ENCODE measurements around the gene MRPL14. TPM values are rescaled to one million over a fixed set of nuclear protein-coding genes. Genes with fewer than 3 reads are reported as not detected.
"Not testable (repeated sequence)": the region's sequence is repeated elsewhere in the genome, so short reads cannot be mapped to it uniquely, and the experiment has no call there.

The MRPL14 gene
- total and polyA plus RNA-seq, 3 donors from 2014 or later: 47.6 to 86.5 (median 53.5) TPM

GRCh38 chr6:44100088-44100550 is 27.1 kb downstream of the MRPL14 start:
- DNase-seq: peak; percentile 56
- Histone ChIP-seq H3K27ac (no peak overlapping the region), H3K27me3 (no peaks in the 10 kb centered on the region), H3K9me3 (no peaks in the 10 kb centered on the region), H3K4me3 (no peak overlapping the region), H3K4me1 (peaks cover 6% of the 10 kb centered on the region), H3K36me3 (ENCODE audit: low read depth, missing control alignments) (no peaks in the 10 kb centered on the region)
- intact Hi-C loops (cut with DNase I; ENCODE audit: low total_unique reads): no loop called here
- TF ChIP-seq, protein P1, sequence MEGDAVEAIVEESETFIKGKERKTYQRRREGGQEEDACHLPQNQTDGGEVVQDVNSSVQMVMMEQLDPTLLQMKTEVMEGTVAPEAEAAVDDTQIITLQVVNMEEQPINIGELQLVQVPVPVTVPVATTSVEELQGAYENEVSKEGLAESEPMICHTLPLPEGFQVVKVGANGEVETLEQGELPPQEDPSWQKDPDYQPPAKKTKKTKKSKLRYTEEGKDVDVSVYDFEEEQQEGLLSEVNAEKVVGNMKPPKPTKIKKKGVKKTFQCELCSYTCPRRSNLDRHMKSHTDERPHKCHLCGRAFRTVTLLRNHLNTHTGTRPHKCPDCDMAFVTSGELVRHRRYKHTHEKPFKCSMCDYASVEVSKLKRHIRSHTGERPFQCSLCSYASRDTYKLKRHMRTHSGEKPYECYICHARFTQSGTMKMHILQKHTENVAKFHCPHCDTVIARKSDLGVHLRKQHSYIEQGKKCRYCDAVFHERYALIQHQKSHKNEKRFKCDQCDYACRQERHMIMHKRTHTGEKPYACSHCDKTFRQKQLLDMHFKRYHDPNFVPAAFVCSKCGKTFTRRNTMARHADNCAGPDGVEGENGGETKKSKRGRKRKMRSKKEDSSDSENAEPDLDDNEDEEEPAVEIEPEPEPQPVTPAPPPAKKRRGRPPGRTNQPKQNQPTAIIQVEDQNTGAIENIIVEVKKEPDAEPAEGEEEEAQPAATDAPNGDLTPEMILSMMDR (IDR thresholded peaks at IDR 0.05): peak; percentile 34 to 37 (median 37)
- TF ChIP-seq POLR2A (IDR thresholded peaks at IDR 0.05): no peak
- WGBS, 2 donors: 25 to 43% methylated on average over 1 of the region's 1 CpG

- TF ChIP-seq, protein P1 (IDR thresholded peaks at IDR 0.05): no peak
- TF ChIP-seq POLR2A (IDR thresholded peaks at IDR 0.05): no peak
- Histone ChIP-seq H3K36me3 (ENCODE audit: low read depth, missing control alignments) (no peaks in the 10 kb centered on the region), H3K4me1 (peaks cover 6% of the 10 kb centered on the region), H3K9me3 (no peaks in the 10 kb centered on the region), H3K4me3 (no peak overlapping the region), H3K27me3 (no peaks in the 10 kb centered on the region), H3K27ac (no peak overlapping the region)
- DNase-seq: no peak
- intact Hi-C loops (cut with DNase I; ENCODE audit: low total_unique reads): no loop called here
- 32 to 56% methylated on average over 1 of the region's 1 CpG for WGBS, 2 donors
Observed at GRCh38 chr6:44099192-44099591, 28.1 kb downstream of the MRPL14 start.

GRCh38 chr6:44097782-44098317 is 29.4 kb downstream of the MRPL14 start:
- intact Hi-C loops (cut with DNase I; ENCODE audit: low total_unique reads): no loop called here
- DNase-seq: no peak
- Histone ChIP-seq H3K36me3 (ENCODE audit: low read depth, missing control alignments) (no peaks in the 10 kb centered on the region), H3K4me1 (peaks cover 6% of the 10 kb centered on the region), H3K27ac (no peak overlapping the region), H3K4me3 (no peak overlapping the region), H3K27me3 (no peaks in the 10 kb centered on the region), H3K9me3 (no peaks in the 10 kb centered on the region)
- TF ChIP-seq, protein P1 (IDR thresholded peaks at IDR 0.05): no peak
- no peak for TF ChIP-seq POLR2A (IDR thresholded peaks at IDR 0.05)
- 96 to 100% methylated on average over 2 of the region's 2 CpGs for WGBS, 2 donors

DNA sequence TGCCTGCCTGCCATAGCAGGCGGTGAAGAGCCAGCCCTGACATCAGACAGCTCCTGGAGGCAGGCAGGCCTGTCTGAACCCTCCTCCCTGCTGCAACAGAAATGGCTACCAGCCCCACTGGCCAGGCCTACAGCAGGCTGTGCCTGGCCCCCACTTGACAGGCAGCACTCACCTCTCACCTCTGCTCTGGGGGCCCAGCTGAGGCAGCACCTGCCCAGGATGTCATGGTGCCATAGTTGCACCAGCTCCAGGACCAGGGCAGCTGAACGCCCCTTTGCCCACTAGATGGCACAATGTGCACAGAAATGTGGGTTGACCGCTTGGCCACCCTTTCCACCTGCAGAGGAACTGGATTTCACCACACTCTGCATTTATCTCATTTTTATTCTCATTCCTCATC is 30.6 kb downstream of the MRPL14 start:
- DNase-seq: peak; percentile 78
- WGBS, 2 donors: 29 to 56% methylated on average over 2 to 3 of the region's 3 CpGs
- Histone ChIP-seq H3K27ac (no peak overlapping the region), H3K36me3 (ENCODE audit: low read depth, missing control alignments) (no peaks in the 10 kb centered on the region), H3K4me1 (peaks cover 6% of the 10 kb centered on the region), H3K4me3 (no peak overlapping the region), H3K9me3 (no peaks in the 10 kb centered on the region), H3K27me3 (no peaks in the 10 kb centered on the region)
- TF ChIP-seq POLR2A (IDR thresholded peaks at IDR 0.05): no peak
- TF ChIP-seq, protein P1 (IDR thresholded peaks at IDR 0.05): peak; percentile 55 to 75 (median 64)
- intact Hi-C loops (cut with DNase I; ENCODE audit: low total_unique reads): no loop called here

DNA sequence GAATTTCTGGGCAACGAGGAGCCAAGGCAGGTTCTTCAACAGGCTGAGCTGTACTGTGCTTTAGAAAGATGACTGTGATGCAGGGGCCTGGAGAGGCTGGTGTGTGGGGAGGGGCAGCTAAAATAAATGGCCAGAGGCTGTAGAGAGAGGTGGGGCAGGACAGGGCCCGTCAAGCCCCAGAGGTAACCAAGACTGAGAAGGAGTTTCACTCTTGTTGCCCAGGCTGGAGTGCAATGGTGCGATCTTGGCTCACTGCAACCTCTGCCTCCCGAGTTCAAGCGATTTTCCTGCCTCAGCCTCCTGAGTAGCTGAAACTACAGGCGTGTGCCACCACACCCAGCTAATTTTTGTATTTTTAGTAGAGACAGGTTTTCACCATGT is 32.0 kb downstream of the MRPL14 start:
- intact Hi-C loops (cut with DNase I; ENCODE audit: low total_unique reads): not testable (repeated sequence)
- WGBS, 2 donors: 81 to 89% methylated on average over 6 of the region's 6 CpGs

More for the DNA sequence above, 32.0 kb downstream of the MRPL14 start:
- H3K9me3 ChIP-seq; H3K27ac ChIP-seq; H3K4me3 ChIP-seq; H3K36me3 ChIP-seq (ENCODE audit: low read depth, missing control alignments); H3K4me1 ChIP-seq; H3K27me3 ChIP-seq; DNase-seq: not testable (repeated sequence)

All from testis (tissue), 3 donors.